GM21526 (cell line): ENCODE measurements around the gene NRXN3.

Experiments used
- ATAC-seq: cut with Tn5 transposase; IDR thresholded peaks from one replicate; pipeline ENCODE4 v1.9.1; 2021; ENCODE audit warnings: moderate library complexity; ENCODE audit not compliant: unreplicated experiment, low FRiP score

NRXN3 gene

DNA sequence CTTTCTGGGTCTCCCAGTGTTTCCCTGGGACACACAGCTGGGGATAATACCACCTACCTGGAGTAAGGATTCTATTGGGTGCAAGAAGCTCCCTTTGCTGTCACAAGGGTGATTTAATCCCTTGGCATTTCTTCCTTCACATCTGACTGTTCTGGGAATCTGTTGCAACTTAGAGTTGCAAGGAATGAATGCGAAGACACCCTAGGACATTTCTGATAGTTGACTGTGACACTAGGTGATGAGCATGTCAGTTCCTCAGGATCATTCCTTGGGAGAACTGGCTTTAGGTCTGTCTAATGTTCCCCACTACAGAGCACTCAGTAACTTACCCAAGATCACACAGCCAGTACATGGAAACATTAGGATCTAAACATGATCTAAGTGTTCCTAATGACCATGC, 593.6 kb downstream of the NRXN3 start:
- no peak for ATAC-seq

DNA sequence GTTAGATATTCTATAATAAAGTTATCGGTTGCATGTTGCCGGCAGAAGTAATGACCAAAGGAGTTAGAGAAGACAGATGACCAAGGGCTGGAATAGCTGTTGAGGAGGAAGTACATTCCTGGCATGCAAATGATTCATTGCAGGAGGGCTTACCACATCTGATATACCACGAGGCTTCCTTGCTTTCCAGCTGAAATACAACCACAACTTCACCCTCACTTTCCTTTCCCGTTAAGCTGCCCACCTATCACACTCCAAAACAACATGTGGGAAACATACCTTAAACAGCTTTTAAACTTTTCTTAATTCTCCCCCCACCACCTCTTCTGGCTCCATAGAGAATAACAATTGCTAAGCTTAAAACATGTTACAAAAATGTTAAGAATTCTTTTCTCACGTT, 594.1 kb downstream of the NRXN3 start:
- no peak for ATAC-seq

DNA sequence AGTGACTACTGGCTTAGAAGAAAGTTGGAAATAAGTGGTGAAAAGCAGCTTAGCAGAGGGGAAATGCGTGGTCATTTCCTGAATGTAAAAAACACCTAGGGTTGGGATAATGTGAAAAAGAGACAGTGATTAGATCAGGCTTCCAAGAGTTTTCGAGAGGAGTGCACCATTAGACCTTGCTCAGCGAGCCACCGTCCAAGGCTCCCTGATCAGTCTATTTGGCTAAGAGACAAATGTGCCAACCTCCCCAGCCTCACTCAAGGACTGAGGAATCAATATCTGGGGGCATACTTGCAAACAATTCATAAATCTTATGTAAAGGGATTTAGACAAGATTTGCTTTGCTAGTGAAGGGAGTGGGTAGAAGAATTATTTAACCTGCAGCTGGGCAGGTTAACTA, 594.5 kb downstream of the NRXN3 start:
- ATAC-seq = no peak

DNA sequence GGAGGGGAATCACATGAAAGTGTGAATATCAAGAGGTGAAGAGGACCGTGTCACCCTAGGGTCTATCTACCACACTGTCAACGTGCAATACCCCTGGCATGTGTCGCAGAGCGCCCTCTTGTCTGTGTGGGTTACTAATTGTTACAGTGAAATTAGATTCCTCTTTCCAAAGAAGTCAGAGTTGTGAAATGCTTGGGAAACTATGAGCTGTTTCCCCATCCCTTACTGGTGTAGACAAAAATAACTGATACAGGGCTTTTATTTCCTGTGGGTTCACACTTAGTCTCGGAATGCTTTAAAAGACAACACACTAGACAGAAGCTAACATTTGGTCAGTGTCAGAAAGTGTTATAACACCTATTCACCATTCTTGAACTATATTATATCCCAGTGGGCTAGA, 597.3 kb downstream of the NRXN3 start:
- no peak for ATAC-seq

DNA sequence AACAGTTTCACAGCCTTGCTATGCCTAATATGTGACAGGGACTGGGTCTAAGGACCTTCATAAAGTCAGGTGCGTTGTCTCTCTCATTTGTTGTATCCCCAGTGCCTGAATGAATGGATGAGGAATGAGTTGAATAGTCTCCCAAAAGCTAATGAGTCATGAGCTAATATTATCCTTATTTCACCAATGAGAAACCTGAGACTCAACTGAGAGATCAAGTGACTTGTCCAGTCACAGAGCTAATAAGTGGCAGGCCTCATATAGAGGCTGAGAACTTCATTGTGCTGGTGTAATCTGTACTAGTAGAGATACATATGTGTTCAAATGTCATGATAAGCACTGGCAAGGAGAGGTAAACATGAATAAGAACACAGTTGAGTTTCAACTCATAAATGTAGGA, 612.4 kb downstream of the NRXN3 start:
- ATAC-seq = no peak

DNA sequence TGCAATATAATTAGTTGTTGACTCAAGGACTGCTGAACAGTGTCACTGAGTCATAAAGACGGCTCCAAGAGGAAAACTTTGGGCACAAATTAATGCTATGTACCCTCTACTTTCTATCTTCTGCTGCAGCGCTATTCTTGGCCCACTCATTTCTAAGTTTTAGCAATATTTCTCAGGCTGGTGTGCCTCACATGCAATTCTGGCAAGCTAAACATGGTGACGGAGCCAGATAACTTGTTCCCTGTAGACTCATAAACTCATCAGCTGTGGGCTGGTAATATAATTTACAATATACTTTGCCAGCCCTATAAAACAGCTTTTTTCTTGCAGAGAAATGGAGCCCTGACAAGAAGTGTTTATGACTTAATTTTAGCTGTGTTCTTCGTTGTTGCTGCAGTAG, 615.1 kb downstream of the NRXN3 start:
- no peak for ATAC-seq

DNA sequence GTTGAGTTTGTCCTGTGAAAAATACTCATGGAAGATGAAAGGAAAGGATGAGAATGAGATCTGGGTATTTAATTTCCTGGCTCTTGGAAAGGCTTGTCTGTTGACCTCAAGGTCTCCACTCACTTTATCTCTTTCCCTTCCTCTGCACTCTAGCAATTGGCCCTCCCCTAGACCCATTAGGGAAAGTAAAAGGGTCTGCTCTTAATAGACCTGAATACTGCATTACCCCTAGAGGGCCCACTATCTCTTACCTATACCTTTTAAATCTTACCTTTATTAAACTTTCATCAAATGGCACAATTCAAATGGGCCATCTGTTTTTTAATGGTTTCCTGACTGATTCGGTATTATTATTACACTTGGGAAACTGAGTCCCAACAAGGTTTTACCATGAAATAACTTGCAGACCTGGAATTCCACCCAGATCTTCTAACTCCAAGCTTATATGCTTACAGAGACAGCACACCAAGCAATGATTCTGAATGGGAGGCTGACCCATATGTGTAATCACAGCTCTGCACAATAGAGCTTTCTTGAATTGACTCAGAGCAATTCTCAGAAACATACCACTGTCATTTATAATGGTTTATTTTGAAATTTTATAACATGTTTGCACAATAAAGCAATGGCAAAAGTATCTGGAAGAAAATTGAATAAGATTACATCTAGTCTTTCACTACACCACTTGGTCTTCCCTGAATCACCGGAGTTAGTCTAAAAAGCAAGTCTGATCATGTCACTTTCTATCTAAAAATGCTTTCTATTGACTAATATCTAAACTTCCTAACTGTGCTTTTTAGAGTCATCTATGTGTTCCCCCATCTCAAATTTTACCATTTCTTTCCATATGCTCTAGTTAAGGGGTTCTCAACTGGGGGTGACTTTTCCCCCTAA, 618.5 kb downstream of the NRXN3 start:
- no peak for ATAC-seq

DNA sequence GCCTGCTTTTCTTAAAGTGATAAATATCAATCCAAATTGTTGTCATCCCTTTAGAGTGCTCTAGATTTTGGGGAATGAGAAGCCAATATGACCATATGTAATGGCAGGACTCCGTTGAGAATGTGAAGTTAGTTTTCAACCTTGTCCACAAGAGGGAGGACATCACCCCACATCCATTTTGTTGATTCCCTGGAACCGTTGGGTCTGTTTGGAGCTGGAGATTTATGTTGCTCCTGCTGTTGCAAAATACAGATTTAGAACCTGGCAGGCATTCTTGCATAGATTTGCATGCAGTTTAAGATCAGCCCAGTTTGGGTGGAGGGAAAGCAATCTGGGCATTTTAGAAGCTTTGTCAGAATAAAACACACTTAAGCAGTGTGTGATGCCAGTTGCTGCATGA, 620.1 kb downstream of the NRXN3 start:
- ATAC-seq = no peak

DNA sequence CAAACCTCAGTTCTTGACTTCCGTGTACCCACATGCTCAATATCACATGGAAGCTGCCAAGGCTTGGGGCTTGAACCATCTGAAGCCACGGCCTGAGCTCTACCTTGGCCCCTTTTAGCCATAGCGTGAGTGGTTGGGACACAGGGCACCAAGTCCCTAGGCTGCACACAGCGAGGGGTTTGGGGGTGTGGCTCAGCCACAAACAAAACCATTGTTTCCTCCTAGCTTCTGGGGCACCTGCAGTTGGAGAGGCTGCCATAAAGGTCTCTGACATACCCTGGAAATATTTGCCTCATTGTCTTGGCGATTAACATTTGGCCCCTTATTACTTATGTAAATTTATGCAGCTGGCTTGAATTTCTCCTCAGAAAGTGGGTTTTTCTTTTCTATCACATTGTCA, 628.6 kb downstream of the NRXN3 start:
- ATAC-seq = no peak

DNA sequence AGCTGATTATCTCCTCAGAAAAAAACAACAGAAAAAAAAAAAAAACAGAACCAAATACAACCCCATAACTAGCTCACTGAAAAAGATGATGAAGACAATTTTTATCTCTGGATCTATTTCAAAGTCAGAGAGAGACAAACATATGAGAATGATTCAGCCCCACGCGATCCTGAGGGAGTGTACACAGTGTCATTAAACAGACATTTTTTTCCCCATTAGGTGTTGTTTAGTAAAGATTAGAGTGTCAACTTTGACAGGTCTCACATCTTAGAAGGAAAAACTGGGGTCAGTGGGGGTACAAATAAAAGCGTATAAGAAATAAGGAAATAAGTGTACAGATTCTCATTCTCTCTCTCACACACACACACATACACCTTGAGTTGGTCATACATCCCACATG, 635.4 kb downstream of the NRXN3 start:
- no peak for ATAC-seq

DNA sequence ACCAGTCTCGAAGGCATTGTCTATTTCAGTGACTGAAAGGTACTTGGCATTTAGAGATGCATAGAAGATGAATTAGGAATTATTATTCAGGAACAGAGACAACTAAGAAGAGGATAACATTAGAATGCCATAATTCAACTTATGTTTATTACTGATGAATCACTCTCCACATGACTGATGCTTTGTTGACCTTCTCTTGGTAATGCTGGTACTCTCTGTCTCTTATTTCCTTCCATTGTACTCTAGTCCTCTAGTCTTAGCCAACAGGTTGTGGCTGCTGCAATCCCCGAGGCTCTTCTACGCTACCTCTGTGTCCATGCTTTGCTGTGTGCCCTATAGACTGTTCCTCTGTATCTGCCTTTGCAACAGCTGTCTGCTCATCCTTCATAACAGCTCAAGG, 652.9 kb downstream of the NRXN3 start:
- no peak for ATAC-seq

DNA sequence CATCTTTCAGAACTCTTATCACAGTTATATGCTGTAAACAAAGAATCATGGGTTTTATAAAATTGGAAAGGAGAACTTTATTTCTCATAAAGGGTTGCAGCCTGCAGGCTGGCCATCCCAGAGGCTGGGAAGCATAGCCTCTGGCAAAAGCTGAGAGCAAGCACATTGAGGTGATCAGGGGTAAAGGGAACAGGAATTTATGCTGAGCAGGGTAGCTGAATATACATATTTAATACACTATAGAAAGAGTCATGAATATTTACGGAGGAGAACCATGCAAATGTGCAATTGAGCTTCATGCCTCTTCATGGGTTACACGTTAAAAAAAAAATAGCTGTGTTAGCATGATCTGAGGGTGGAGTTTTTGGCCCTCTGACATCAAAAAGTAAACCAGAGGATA, 653.3 kb downstream of the NRXN3 start:
- ATAC-seq = no peak

DNA sequence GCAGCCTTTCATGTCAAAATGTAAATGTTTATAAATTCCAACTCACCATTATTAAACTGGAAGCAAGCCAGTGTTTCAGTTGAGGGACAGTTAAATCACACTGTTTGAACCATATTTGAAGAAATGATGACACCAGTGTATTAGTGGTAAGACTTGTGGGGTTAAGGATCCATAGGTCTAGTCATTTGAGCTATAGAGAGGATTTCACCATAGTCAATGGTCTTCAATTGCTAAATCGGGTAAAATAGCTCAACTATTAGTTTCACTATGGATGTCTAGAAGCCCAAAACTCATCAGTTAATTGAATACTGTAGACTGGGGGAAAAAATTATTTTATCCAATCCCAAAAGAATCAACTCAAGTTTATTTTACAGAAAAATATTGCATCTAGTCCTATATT, 659.1 kb downstream of the NRXN3 start:
- no peak for ATAC-seq

DNA sequence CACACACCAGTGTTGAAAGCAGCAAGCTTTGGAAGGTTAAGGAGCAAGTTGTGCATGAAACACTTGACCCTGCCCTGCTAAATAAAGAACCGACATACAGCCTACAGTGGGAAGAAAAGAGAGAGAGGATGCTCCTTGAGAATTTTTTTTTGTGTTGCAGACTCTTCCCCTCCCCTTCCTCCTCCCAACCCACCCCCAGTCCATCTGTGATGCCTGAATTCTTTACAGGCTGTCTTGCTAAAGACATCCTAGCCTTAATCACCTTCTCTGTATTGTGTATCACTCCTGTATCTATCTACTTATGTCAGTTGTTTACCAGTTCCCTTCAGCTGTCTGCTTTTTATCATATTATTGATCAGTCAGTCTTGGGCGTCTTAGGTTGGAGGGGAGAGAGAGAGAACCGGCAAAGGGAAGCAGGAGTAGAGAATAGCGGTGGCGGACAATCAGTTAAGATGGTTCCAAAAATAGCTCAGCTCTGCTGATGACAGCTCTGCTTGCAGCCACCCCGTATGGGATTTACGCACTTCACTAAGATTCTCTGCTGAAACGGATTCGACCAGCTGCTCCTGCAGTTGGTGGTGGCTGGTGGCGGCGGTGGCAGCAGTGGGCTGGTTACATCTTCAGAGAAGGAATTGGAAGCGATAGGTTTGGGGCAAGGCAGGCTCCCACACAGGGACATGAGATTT, 664.7 kb downstream of the NRXN3 start:
- no peak for ATAC-seq

DNA sequence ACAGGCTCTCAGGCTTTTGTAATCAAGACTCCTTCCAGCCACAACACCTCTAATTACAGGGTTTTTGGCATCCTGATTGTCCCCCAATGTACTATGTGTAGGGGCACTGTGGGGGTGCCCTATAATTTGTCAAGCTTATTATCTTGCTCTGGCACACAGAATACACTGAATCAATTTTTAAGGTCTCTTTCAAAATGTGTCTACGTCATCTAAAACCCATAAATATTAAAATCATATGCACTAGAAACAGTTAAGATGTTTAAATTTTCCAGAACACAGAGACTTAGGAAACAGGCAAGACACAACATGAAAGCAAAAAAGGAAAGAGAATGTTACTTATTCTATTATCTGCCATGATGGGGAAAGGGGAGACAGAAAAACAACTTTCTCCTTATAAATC, 665.7 kb downstream of the NRXN3 start:
- ATAC-seq = no peak

DNA sequence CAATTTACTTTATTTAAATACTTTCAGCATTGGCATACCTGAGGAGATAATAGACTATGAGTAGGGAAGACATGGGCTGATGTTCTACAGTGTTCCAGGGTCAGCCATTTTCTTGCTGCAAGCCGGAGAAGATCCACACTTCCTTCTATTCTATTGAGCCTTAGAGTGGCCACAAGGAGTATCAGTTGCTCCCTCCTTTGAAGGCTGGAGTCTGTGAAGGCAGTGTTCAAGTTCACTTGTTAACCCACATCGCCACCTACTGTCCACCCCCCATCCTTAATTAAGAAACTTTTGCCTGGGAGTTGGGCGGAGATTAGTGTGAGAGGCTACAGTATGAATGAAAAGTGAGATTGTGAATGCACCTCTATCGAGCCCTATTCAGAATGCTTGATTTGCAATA, 666.6 kb downstream of the NRXN3 start:
- peak; percentile 67 for ATAC-seq

DNA sequence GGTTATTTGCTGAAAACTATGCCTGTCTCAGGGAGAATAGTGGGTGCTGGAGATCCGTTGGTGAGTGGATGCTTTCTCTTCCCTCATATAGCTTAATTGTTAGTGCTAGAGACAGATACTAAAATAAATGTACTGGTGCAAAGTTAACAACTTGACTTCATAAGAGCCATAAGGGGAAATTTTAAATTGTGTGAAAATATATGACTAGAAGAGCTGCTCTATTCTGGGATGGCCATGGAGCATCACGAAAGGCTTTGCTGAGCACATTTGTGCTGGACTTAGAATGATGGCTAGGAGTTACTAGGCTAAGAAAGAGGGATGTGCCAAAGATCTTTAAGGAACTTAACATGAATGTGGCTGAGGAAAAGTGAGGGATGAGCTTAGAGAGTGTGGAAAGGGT, 668.8 kb downstream of the NRXN3 start:
- no peak for ATAC-seq

DNA sequence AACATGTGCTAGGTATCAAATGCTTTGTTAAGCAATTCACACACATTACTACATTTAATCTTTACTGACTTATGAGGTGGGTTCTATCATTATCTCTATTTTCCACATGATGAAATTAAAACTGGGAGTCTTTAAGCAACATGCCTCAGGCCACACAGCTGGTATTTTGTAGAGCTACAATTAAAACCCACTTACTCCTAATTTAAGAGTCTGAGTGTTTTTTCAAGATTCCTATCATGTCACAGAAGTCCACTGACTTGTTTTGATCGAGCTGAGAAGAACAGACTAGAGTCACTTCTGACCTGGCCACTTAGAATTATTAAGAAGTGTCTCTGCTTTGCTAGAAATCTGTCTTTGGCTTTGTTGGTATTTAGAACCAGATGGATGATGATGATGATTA, 670.7 kb downstream of the NRXN3 start:
- no peak for ATAC-seq

DNA sequence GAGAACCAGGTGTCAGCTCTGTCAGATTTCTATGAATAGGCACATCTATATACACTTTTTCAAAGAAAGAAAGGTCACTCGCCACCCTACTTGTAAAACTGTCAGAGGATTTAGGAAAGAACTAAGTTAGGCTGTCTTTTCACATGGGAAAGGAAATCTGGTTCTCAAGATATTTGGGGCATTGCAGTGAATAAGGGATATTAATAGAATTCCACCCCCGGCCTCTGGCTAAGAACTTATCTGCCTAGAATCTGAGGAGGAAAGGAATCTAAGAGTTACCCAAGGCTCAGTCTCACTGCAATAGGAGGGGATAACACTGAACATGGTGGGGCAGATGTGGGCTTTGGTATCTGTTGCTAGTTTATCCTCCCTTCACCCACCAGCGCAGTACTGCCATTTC, 677.6 kb downstream of the NRXN3 start:
- no peak for ATAC-seq

DNA sequence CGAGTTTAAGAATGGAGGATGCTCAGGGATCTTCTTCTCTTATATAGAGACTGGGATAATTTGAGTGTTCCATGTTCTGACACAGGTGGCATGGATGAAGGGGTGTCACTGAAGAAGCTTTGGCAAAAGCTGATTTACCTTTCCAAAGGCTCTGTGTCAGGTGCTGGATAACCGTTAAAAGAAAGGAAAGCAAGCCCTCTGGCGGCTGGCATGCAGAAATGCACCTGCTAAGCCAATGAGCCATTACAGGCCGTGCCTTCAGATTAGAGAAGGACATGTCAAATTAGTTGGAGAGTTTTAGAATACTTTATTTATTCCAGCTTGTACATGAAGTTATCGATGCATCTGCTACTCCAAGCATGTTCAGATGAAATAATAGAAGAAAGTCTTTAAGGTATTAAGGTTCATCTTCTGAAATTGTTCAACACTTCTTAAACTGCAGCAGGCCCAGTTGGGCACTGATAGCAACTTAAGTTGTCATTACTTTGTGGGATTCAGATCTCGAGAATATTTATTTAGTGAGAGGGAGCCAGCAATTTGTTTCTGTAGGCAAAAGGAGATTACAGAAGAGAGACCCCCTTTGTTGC, 678.2 kb downstream of the NRXN3 start:
- peak; percentile 96 for ATAC-seq

DNA sequence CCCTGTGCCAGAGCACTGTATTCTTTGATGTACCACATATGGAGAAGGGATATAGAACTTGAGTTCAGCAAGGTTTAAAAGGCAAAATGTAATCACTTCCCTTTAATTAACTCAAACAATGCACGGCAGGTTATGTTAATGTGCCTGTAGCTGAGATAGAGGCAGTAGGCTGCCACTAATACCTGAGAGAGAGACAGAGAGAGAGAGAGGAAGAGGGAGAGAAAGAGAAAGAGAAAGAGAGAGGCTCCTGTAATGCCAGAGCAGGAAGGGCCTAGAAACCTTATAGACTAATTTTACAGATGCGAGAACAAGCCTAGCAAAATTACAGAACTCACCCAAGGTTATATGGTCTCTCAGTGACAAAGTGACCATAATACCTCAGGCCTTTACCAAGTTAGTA, 679.8 kb downstream of the NRXN3 start:
- no peak for ATAC-seq

DNA sequence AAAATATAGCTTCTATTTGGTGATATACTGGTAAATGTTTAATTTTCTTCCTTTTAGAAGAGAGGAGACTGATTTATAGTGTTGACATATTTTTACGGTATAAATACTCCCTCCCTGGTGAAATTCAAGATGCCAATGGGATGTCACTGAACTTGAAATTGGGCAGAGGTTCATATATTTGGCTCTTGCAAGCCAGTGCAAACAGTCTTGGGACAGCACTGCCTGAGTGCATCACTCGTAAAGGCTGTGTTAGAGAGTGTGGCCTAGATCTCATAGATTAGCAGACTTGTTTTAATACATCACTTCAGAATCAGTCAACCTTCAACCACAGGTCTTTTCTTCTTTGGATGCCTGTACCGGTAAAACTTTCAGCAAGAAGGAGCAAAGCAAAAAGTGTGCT, 681.0 kb downstream of the NRXN3 start:
- ATAC-seq = no peak
